ENCODE data around the gene RAB25. TPM values are rescaled to one million over a fixed set of nuclear protein-coding genes. Genes with fewer than 3 reads are reported as not detected.

Gene RAB25
- total RNA-seq, 1 donor from 2014 or later: not detected

DNA sequence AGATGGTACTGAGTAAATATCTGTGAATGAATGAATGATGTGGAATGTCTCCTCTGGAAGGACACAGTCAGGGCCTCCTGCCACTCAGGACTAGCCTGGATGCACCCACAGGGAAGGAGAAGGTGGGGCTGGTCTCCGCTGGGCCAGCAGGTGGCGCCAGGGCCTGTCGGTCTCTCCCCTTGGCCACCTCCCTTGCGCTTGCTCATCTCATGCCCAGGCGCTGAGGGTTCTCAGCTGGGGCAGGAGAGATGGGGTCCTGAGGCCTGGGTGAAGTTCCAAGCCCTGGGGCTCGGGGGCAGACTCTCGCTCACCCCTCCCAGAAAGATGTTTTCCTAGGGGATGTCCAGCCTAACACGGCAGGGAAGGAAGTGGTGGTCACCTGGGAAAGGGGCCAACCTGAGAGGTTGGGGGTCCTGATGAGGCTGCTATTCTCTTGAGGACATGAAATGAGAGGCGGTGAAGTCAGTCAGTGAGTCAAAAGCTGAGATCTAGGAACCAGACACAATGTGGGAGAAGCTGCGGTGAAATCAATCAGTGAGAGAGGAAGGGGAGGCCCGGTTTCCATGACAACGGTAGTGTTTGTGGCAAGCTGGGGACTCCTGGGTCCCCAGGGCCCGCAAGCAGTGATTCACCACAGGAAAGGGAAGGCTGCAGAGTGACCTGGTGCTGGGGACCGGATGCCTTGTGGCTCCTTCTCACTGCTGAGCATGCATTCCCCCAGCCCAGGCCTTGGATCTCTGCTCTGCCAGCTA lies 35.9 kb downstream of the RAB25 start:
- DNase-seq: peak; percentile 91
- peaks cover 40% of the 10 kb centered on the region for H3K4me1 ChIP-seq
- intact Hi-C loops (cut with micrococcal nuclease): loop anchor here (2.0 kb wide), 1 partner anchor 34 kb away; no protein-coding TSS in a partner anchor
- peak overlapping the region; percentile 84 for H3K27ac ChIP-seq (replicated peaks)
- no peaks in the 10 kb centered on the region for H3K27me3 ChIP-seq (ENCODE audit: low read depth)
- H3K36me3 ChIP-seq: no peaks in the 10 kb centered on the region
- peak overlapping the region; percentile 14 for H3K4me3 ChIP-seq
- H3K9me3 ChIP-seq (replicated peaks): no peaks in the 10 kb centered on the region
- TF ChIP-seq, protein P1, sequence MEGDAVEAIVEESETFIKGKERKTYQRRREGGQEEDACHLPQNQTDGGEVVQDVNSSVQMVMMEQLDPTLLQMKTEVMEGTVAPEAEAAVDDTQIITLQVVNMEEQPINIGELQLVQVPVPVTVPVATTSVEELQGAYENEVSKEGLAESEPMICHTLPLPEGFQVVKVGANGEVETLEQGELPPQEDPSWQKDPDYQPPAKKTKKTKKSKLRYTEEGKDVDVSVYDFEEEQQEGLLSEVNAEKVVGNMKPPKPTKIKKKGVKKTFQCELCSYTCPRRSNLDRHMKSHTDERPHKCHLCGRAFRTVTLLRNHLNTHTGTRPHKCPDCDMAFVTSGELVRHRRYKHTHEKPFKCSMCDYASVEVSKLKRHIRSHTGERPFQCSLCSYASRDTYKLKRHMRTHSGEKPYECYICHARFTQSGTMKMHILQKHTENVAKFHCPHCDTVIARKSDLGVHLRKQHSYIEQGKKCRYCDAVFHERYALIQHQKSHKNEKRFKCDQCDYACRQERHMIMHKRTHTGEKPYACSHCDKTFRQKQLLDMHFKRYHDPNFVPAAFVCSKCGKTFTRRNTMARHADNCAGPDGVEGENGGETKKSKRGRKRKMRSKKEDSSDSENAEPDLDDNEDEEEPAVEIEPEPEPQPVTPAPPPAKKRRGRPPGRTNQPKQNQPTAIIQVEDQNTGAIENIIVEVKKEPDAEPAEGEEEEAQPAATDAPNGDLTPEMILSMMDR (IDR thresholded peaks at IDR 0.05; ENCODE audit: borderline replicate concordance): peak; percentile 98

DNA sequence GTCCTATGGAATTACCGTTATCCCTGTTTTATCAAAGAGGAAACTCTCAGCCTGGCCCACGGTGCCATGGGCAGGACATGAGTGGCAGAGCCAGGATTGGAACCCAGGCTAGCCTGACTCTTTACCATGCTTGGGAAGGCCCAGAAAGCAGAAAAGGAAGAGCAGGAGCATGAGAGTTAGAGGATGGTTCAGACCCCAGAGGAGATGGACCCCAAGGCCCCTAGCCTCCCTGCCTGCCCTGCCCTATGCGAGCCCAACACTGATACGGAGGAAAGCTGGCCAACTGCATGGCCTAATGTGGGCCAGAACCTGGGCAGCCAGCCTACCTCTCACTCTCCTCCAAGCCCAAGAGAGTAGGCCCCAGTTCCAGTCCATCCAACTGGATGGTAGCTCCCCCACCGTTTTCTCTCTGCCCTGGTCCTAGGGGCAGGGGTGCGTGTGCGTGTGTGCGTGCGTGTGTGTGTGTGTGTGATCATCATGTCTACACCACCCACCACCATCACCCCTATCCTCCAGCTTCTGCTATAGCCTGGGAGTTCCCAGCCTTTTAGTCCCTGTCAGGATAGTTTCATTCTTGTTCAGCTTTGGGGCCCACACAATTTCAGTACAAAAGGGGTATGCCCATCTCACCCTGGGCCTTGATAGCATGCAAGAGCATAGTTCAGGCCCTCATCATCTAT lies 36.7 kb downstream of the RAB25 start:
- Histone ChIP-seq H3K4me3 (no peak overlapping the region), H3K36me3 (no peaks in the 10 kb centered on the region), H3K27ac (replicated peaks) (peak overlapping the region; percentile 84), H3K27me3 (ENCODE audit: low read depth) (no peaks in the 10 kb centered on the region), H3K4me1 (peaks cover 48% of the 10 kb centered on the region), H3K9me3 (replicated peaks) (no peaks in the 10 kb centered on the region)
- intact Hi-C loops (cut with micrococcal nuclease): loop anchor here (2.0 kb wide), 1 partner anchor 33 kb away; no protein-coding TSS in a partner anchor
- no peak for DNase-seq
- TF ChIP-seq, protein P1 (IDR thresholded peaks at IDR 0.05; ENCODE audit: borderline replicate concordance): no peak

DNA sequence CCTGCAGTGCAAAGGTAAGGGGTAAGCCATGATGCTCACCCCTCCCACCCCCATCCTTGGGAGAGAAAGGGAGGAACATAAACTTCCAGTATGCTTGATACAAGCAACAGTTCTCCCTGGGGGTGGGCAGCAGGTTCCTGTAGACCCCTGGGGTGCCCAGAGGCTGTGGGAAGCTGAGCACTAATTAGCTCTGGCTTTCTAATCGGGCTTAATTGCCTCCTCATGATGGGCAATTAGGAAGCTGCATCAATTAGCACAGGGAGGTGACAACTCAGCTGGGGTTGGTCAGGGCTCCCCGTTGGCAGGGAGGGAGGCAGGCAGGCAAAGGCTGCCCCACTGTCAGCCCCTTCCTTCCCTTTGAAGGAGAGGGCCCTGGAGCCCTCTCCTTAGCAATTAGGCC lies 37.8 kb downstream of the RAB25 start:
- no peak for DNase-seq
- Histone ChIP-seq H3K36me3 (no peaks in the 10 kb centered on the region), H3K4me1 (peaks cover 59% of the 10 kb centered on the region), H3K9me3 (replicated peaks) (no peaks in the 10 kb centered on the region), H3K27ac (replicated peaks) (no peak overlapping the region), H3K4me3 (no peak overlapping the region), H3K27me3 (ENCODE audit: low read depth) (no peaks in the 10 kb centered on the region)
- TF ChIP-seq, protein P1 (IDR thresholded peaks at IDR 0.05; ENCODE audit: borderline replicate concordance): no peak
- intact Hi-C loops (cut with micrococcal nuclease): no loop called here

DNA sequence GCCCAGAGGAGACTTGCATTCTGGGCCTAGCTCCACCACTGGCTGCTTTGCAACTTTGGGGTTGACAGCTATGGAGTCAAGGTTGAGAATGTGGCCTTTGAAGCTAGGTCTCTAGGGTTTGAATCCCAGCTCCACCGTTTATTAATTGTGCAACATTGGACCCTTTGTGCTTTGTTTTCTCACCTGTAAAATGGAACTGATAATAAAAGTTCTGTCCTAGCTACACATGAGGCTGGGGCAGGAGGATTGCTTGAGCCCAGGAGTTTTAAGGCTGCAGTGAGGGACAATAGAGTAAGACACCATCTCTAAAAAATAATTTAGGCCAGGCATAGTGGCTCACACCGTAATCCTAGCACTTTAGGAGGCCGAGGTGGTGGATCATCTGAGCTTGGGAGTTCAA lies 38.3 kb downstream of the RAB25 start:
- H3K9me3 ChIP-seq (replicated peaks): no peaks in the 10 kb centered on the region
- no peak overlapping the region for H3K27ac ChIP-seq (replicated peaks)
- H3K4me3 ChIP-seq: no peak overlapping the region
- H3K4me1 ChIP-seq: peaks cover 64% of the 10 kb centered on the region
- no peaks in the 10 kb centered on the region for H3K36me3 ChIP-seq
- no peaks in the 10 kb centered on the region for H3K27me3 ChIP-seq (ENCODE audit: low read depth)
- intact Hi-C loops (cut with micrococcal nuclease): no loop called here
- TF ChIP-seq, protein P1 (IDR thresholded peaks at IDR 0.05; ENCODE audit: borderline replicate concordance): no peak
- DNase-seq: no peak

DNA sequence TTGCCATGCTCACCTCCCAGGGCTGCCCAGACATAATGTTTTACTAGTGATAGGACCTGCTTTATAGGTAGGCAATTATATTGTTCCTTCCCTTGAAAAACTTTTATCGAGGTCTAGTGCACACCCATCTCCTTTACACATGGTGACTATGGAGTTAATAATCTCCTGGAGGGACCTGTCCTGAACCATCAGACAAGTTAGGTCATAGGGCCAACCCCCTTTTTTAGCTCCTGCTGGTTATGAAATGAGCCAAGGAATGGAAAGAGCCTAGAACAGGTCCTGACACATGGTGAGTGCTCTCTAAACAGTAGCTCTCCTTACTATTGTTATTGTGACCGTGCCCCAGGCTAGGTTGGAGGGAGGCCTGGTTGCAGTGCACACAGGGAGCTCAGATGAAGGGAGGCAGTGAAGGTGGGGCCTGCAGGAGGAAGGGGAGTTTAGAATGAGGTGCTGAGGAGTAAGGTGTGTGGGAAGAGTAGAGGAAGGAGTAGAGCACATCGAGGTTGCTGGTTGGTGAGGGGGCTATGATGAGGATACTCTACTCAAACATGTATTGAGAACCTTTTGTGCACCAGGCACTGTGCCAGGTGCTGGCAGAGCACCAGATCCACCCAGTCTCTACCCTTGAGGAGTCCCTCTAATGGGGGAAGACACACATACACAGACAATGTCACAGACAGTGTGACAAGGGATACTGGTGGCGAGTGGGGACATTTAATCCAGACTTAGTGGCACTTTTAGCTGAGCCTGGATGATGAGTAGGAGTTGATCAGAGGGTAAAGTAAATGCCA lies 39.4 kb downstream of the RAB25 start:
- intact Hi-C loops (cut with micrococcal nuclease): no loop called here
- TF ChIP-seq, protein P1 (IDR thresholded peaks at IDR 0.05; ENCODE audit: borderline replicate concordance): no peak
- H3K27ac ChIP-seq (replicated peaks): peak overlapping the region; percentile 14
- no peak for DNase-seq
- no peaks in the 10 kb centered on the region for H3K9me3 ChIP-seq (replicated peaks)
- no peaks in the 10 kb centered on the region for H3K27me3 ChIP-seq (ENCODE audit: low read depth)
- peaks cover 76% of the 10 kb centered on the region for H3K4me1 ChIP-seq
- no peak overlapping the region for H3K4me3 ChIP-seq
- no peaks in the 10 kb centered on the region for H3K36me3 ChIP-seq
